Left ventricle myocardium inferior (tissue), 1 donor: Measurements from ENCODE around the gene CXXC5. TPM values are rescaled to one million over a fixed set of nuclear protein-coding genes. Genes with fewer than 3 reads are reported as not detected.
A peak's percentile ranks its signal among the peaks of the same experiment; 100 is the strongest.

ENCODE experiments used
- DNase-seq: peaks from one replicate; pipeline ENCODE4 v3.0.0-alpha.2; 2020
- H3K27ac ChIP-seq: fragments of 200-600 bp; replicated peaks from 2 replicates; pipeline ENCODE4 v1.8.0; 2021
- H3K27me3 ChIP-seq: fragments of 200-600 bp; 2 replicates; pipeline ENCODE4 v1.8.0; 2021; ENCODE audit warnings: low read depth
- H3K36me3 ChIP-seq: fragments of 200-600 bp; 2 replicates; pipeline ENCODE4 v1.8.0; 2021
- H3K4me1 ChIP-seq: fragments of 200-600 bp; 2 replicates; pipeline ENCODE4 v1.8.0; 2021
- H3K4me3 ChIP-seq: fragments of 200-600 bp; 2 replicates; pipeline ENCODE4 v1.8.0; 2021; ENCODE audit warnings: mild to moderate bottlenecking, moderate library complexity
- H3K9me3 ChIP-seq: fragments of 200-600 bp; replicated peaks from 2 replicates; pipeline ENCODE4 v1.8.0; 2021
- CTCF ChIP-seq: fragments of 200-600 bp; IDR thresholded peaks from 2 replicates; pipeline ENCODE4 v1.8.0; 2021; ENCODE audit warnings: antibody characterized with exemption, mild to moderate bottlenecking, borderline replicate concordance
- intact Hi-C: fragments of 100-400 bp; cut with micrococcal nuclease; formaldehyde crosslinking; loops from one replicate; pipeline ENCODE4 v1.11.0; 2022
- total RNA-seq: library from RNA; stranded (reverse); fragmentation: NEBNext Ultra II Directional; extraction: Animal tissue kit (Norgen Biotek cat#: 25700); gene quantifications from one replicate; pipeline ENCODE4 v1.2.1, GENCODE V29; 2021
- donor health status: DM: no; HTN: yes; CAD: no; lungs with severe emphysema.

CXXC5 gene
- total RNA-seq, 1 donor from 2014 or later, result 56.9 TPM

GRCh38 chr5:139677736-139678613 lies 29.8 kb downstream of the CXXC5 start:
- H3K27ac ChIP-seq, result peak overlapping the region; percentile 80
- no peaks in the 10 kb centered on the region for H3K27me3 ChIP-seq
- peaks cover 71% of the 10 kb centered on the region for H3K4me1 ChIP-seq
- DNase-seq, result peak; percentile 61
- H3K4me3 ChIP-seq, result peak overlapping the region; percentile 7
- intact Hi-C loops, result no loop called here
- no peak for TF ChIP-seq CTCF
- H3K9me3 ChIP-seq, result no peaks in the 10 kb centered on the region
- H3K36me3 ChIP-seq, result peaks cover 26% of the 10 kb centered on the region

GRCh38 chr5:139678751-139679750 lies 30.9 kb downstream of the CXXC5 start:
- Histone ChIP-seq H3K4me3 (no peak overlapping the region), H3K4me1 (peaks cover 65% of the 10 kb centered on the region), H3K9me3 (no peaks in the 10 kb centered on the region), H3K27me3 (no peaks in the 10 kb centered on the region), H3K27ac (peak overlapping the region; percentile 80), H3K36me3 (peaks cover 37% of the 10 kb centered on the region)
- intact Hi-C loops, result no loop called here
- DNase-seq, result no peak
- no peak for TF ChIP-seq CTCF

- no peak for DNase-seq
- no peak for TF ChIP-seq CTCF
- Histone ChIP-seq H3K4me1 (peaks cover 65% of the 10 kb centered on the region), H3K9me3 (no peaks in the 10 kb centered on the region), H3K27ac (peak overlapping the region; percentile 5), H3K36me3 (peaks cover 40% of the 10 kb centered on the region), H3K4me3 (no peak overlapping the region), H3K27me3 (no peaks in the 10 kb centered on the region)
- intact Hi-C loops, result no loop called here
Observed at GRCh38 chr5:139680368-139681111, 32.4 kb downstream of the CXXC5 start.

- Histone ChIP-seq H3K4me3 (no peak overlapping the region), H3K4me1 (peaks cover 67% of the 10 kb centered on the region), H3K36me3 (peaks cover 40% of the 10 kb centered on the region), H3K27ac (peak overlapping the region; percentile 50), H3K27me3 (no peaks in the 10 kb centered on the region), H3K9me3 (no peaks in the 10 kb centered on the region)
- no peak for DNase-seq
- intact Hi-C loops, result no loop called here
- no peak for TF ChIP-seq CTCF
Observed at GRCh38 chr5:139681112-139681458, 32.9 kb downstream of the CXXC5 start.

GRCh38 chr5:139681466-139681865 lies 33.3 kb downstream of the CXXC5 start:
- H3K9me3 ChIP-seq, result no peaks in the 10 kb centered on the region
- peak overlapping the region; percentile 50 for H3K27ac ChIP-seq
- TF ChIP-seq CTCF, result no peak
- H3K4me3 ChIP-seq, result no peak overlapping the region
- H3K4me1 ChIP-seq, result peaks cover 71% of the 10 kb centered on the region
- intact Hi-C loops, result no loop called here
- no peak for DNase-seq
- H3K27me3 ChIP-seq, result no peaks in the 10 kb centered on the region
- peaks cover 40% of the 10 kb centered on the region for H3K36me3 ChIP-seq
